Testis (tissue), 2 donors: ENCODE results near the gene MZT2B.
"Not testable (repeated sequence)": the region's sequence is repeated elsewhere in the genome, so short reads cannot be mapped to it uniquely, and the experiment has no call there.

ENCODE experiments used
- POLR2A ChIP-seq: fragments of 450-650 bp; IDR thresholded peaks from one replicate; pipeline ENCODE4 v1.6.1; 2017; ENCODE audit warnings: antibody characterized with exemption, mild to moderate bottlenecking, moderate library complexity
- TF ChIP-seq, protein P1 (sequence below), 3 experiments: fragments of 450-650 bp in 2 of 3; fragments of 200-600 bp in 1 of 3; sonication (generic) in 1 of 3; IDR thresholded peaks; one replicate each; pipeline ENCODE4 v1.5.1; 2016 to 2019; ENCODE audit warnings: antibody characterized with exemption in 3 of 3, mild to moderate bottlenecking in 2 of 3, moderate library complexity in 1 of 3

- TF ChIP-seq, protein P1, sequence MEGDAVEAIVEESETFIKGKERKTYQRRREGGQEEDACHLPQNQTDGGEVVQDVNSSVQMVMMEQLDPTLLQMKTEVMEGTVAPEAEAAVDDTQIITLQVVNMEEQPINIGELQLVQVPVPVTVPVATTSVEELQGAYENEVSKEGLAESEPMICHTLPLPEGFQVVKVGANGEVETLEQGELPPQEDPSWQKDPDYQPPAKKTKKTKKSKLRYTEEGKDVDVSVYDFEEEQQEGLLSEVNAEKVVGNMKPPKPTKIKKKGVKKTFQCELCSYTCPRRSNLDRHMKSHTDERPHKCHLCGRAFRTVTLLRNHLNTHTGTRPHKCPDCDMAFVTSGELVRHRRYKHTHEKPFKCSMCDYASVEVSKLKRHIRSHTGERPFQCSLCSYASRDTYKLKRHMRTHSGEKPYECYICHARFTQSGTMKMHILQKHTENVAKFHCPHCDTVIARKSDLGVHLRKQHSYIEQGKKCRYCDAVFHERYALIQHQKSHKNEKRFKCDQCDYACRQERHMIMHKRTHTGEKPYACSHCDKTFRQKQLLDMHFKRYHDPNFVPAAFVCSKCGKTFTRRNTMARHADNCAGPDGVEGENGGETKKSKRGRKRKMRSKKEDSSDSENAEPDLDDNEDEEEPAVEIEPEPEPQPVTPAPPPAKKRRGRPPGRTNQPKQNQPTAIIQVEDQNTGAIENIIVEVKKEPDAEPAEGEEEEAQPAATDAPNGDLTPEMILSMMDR (IDR thresholded peaks at IDR 0.05), result not testable (repeated sequence)
- not testable (repeated sequence) for TF ChIP-seq POLR2A
Measured at GRCh38 chr2:130239581-130239980, 57.5 kb downstream of the MZT2B start.
